Measurements from ENCODE around the gene NCK2. TPM values are rescaled to one million over a fixed set of nuclear protein-coding genes. Genes with fewer than 3 reads are reported as not detected.

NCK2 gene
- total RNA-seq, 1 donor from 2014 or later = 86.2 TPM

DNA sequence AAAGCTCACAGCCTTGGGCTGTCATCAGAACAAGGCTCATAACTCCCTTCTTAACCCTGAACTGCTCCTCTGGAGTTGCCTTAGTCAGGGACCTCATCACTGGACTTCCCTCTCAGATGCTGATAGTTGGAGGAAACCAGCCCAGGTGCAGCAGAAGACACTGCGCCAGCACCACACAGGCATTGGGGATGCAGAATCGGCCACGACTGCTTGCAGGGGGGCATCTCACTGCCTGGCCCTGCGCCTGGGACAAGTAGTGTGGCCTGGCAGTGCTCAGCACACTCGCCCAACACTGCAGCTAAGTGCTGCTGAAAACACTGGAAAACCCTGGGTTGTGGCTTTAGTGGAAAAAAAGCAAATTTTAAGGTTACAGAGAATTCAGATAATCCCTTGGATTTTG is 68.7 kb downstream of the NCK2 start:
- no peaks in the 10 kb centered on the region for H3K27me3 Mint-ChIP-seq
- H3K36me3 Mint-ChIP-seq (ENCODE audit: low read depth) = peaks cover 41% of the 10 kb centered on the region
- DNase-seq = no peak
- intact Hi-C loops (cut with micrococcal nuclease) = no loop called here
- no peak overlapping the region for H3K4me3 Mint-ChIP-seq
- H3K9me3 Mint-ChIP-seq = no peaks in the 10 kb centered on the region
- peaks cover 48% of the 10 kb centered on the region for H3K4me1 Mint-ChIP-seq
- H3K27ac Mint-ChIP-seq = no peak overlapping the region

DNA sequence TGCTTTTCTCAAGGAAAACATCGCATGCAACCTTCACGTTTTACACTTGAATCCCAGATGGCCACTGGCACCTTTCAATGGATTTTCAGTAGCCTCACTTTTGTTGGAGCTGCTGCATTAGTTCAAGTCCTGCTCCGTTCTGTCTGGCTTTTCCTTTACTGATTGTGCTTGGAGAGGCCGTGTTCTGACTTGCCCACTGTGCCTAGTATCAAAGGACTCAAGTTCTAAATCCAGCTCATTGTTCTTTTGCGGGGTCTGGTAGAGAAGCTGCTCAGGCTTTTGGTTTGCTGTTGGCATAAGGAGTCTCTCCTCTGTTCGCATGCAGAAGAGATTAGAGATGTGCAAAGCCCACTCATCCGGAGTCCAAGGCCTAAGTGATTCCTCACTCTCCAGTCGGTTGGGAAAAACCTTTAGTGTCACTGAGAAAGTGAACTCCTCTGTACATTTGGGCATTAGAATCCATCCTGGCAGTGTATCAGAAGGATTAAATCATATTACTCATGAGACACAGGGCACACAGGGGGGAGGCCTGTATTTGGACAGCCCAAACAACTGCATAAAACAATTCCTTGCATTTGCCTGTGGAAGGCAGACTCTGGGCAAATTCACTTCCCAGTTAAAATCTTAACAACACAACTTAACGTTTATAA is 69.7 kb downstream of the NCK2 start:
- DNase-seq = no peak
- peaks cover 41% of the 10 kb centered on the region for H3K4me1 Mint-ChIP-seq
- H3K4me3 Mint-ChIP-seq = no peak overlapping the region
- H3K27me3 Mint-ChIP-seq = no peaks in the 10 kb centered on the region
- intact Hi-C loops (cut with micrococcal nuclease) = no loop called here
- H3K9me3 Mint-ChIP-seq = no peaks in the 10 kb centered on the region
- H3K27ac Mint-ChIP-seq = no peak overlapping the region
- H3K36me3 Mint-ChIP-seq (ENCODE audit: low read depth) = peaks cover 41% of the 10 kb centered on the region

- intact Hi-C loops (cut with micrococcal nuclease) = no loop called here
- Mint-ChIP-seq H3K36me3 (ENCODE audit: low read depth) (peaks cover 39% of the 10 kb centered on the region), H3K4me1 (peaks cover 38% of the 10 kb centered on the region), H3K9me3 (no peaks in the 10 kb centered on the region), H3K27ac (peak overlapping the region; percentile 34), H3K27me3 (no peaks in the 10 kb centered on the region), H3K4me3 (no peak overlapping the region)
- no peak for DNase-seq
Observed at GRCh38 chr2:105815401-105815800, 70.7 kb downstream of the NCK2 start.

- H3K27me3 Mint-ChIP-seq = no peaks in the 10 kb centered on the region
- peaks cover 56% of the 10 kb centered on the region for H3K4me1 Mint-ChIP-seq
- H3K27ac Mint-ChIP-seq = peak overlapping the region; percentile 26
- peaks cover 61% of the 10 kb centered on the region for H3K36me3 Mint-ChIP-seq (ENCODE audit: low read depth)
- DNase-seq = no peak
- H3K9me3 Mint-ChIP-seq = no peaks in the 10 kb centered on the region
- intact Hi-C loops (cut with micrococcal nuclease) = no loop called here
- H3K4me3 Mint-ChIP-seq = no peak overlapping the region
Observed at GRCh38 chr2:105820151-105820550, 75.4 kb downstream of the NCK2 start.

GRCh38 chr2:105820691-105821090 is 76.0 kb downstream of the NCK2 start:
- no peak overlapping the region for H3K4me3 Mint-ChIP-seq

GRCh38 chr2:105821428-105822125 is 76.9 kb downstream of the NCK2 start:
- H3K4me3 Mint-ChIP-seq = peak overlapping the region; percentile 16
- no peak for DNase-seq
- peaks cover 62% of the 10 kb centered on the region for H3K36me3 Mint-ChIP-seq (ENCODE audit: low read depth)
- peaks cover 56% of the 10 kb centered on the region for H3K4me1 Mint-ChIP-seq
- intact Hi-C loops (cut with micrococcal nuclease) = no loop called here
- H3K27ac Mint-ChIP-seq = peak overlapping the region; percentile 78
- no peaks in the 10 kb centered on the region for H3K27me3 Mint-ChIP-seq
- H3K9me3 Mint-ChIP-seq = no peaks in the 10 kb centered on the region

More at GRCh38 chr2:105820691-105821090, 76.0 kb downstream of the NCK2 start:
- peak overlapping the region; percentile 1 for H3K27ac Mint-ChIP-seq
- H3K27me3 Mint-ChIP-seq = no peaks in the 10 kb centered on the region
- DNase-seq = no peak
- H3K9me3 Mint-ChIP-seq = no peaks in the 10 kb centered on the region
- intact Hi-C loops (cut with micrococcal nuclease) = no loop called here
- peaks cover 54% of the 10 kb centered on the region for H3K4me1 Mint-ChIP-seq
- H3K36me3 Mint-ChIP-seq (ENCODE audit: low read depth) = peaks cover 60% of the 10 kb centered on the region

DNA sequence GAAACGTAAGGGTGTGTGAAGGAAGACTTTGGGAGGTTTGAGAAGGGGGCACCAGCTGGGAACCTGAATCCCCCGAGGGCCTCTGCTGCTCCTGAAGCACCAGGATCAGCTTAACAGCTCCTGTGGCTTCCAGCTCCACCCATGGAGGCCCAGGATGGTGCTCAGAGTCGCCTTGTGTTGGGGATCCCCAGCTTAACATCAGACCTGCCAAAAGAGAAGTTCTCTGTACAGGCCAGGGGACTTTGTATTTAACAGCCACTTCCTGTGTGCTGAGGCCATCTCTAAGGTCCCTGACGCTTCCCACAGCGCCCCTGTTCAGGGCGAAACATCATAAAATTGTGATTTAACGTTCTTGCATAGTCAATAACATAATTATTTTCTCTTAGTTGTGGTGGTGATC is 77.5 kb downstream of the NCK2 start:
- Mint-ChIP-seq H3K36me3 (ENCODE audit: low read depth) (peaks cover 61% of the 10 kb centered on the region), H3K4me1 (peaks cover 55% of the 10 kb centered on the region), H3K4me3 (peak overlapping the region; percentile 16), H3K27ac (peak overlapping the region; percentile 78), H3K27me3 (no peaks in the 10 kb centered on the region), H3K9me3 (no peaks in the 10 kb centered on the region)
- intact Hi-C loops (cut with micrococcal nuclease) = no loop called here
- DNase-seq = peak; percentile 74

DNA sequence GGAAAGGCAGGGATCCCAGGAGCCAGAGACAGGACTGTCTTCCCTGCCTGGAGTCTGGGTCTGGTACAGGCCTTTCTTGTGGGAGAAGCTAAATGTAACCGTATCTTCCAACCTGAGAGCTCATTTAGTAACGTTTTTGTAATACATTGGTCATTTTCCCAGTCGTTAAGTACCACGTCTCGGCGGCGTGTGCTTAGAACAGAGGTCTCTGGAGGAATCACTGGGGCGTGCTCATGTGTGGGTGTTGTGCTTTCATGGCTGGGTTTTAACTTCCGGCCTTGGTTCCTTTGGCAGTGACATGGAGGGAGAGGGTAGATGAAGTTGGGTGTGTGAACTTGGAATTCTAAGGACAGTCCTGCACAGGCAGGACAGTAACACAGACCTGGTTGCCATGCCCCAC is 79.7 kb downstream of the NCK2 start:
- no peak overlapping the region for H3K4me3 Mint-ChIP-seq
- no peaks in the 10 kb centered on the region for H3K27me3 Mint-ChIP-seq
- no peak for DNase-seq
- H3K36me3 Mint-ChIP-seq (ENCODE audit: low read depth) = peaks cover 64% of the 10 kb centered on the region
- intact Hi-C loops (cut with micrococcal nuclease) = no loop called here
- H3K27ac Mint-ChIP-seq = peak overlapping the region; percentile 66
- peaks cover 73% of the 10 kb centered on the region for H3K4me1 Mint-ChIP-seq
- H3K9me3 Mint-ChIP-seq = no peaks in the 10 kb centered on the region

- no peaks in the 10 kb centered on the region for H3K27me3 Mint-ChIP-seq
- H3K9me3 Mint-ChIP-seq = peaks cover 4% of the 10 kb centered on the region
- H3K36me3 Mint-ChIP-seq (ENCODE audit: low read depth) = peaks cover 82% of the 10 kb centered on the region
- intact Hi-C loops (cut with micrococcal nuclease) = loop anchor here (1.0 kb wide), 2 partner anchors 9 to 29 kb away; no protein-coding TSS in a partner anchor
- H3K4me1 Mint-ChIP-seq = peaks cover 66% of the 10 kb centered on the region
- H3K27ac Mint-ChIP-seq = peak overlapping the region; percentile 25
- no peak for DNase-seq
- H3K4me3 Mint-ChIP-seq = no peak overlapping the region
Observed at GRCh38 chr2:105827351-105828096, 82.8 kb downstream of the NCK2 start.

- intact Hi-C loops (cut with micrococcal nuclease) = no loop called here
- peaks cover 7% of the 10 kb centered on the region for H3K9me3 Mint-ChIP-seq
Observed at GRCh38 chr2:105828558-105828957, 83.8 kb downstream of the NCK2 start.

DNA sequence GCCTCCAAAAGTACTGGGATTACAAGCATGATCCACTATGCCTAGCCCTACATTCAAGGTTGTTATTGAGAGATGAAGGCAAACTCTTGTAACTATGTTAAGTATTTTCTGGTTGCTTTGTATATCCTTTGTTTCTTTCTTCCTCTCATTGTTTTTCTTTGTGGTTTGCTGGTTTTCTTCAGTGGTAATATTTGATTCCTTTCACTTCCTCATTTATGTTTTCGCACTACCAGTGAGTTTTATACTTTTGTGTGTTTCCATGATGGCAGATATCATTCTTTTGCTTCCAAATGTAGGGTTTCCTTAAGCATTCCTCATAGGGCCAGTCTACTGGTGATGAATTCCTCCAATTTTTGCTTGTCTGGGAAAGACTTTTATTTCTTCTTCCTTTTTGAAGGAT is 90.2 kb downstream of the NCK2 start:
- Mint-ChIP-seq H3K27me3 (no peaks in the 10 kb centered on the region), H3K36me3 (ENCODE audit: low read depth) (peaks cover 75% of the 10 kb centered on the region), H3K9me3 (peaks cover 21% of the 10 kb centered on the region), H3K4me3 (peak overlapping the region; percentile 10), H3K27ac (peak overlapping the region; percentile 51), H3K4me1 (peaks cover 61% of the 10 kb centered on the region)
- DNase-seq = no peak
- intact Hi-C loops (cut with micrococcal nuclease) = no loop called here

More at GRCh38 chr2:105828558-105828957, 83.8 kb downstream of the NCK2 start:
- Mint-ChIP-seq H3K36me3 (ENCODE audit: low read depth) (peaks cover 82% of the 10 kb centered on the region), H3K4me3 (no peak overlapping the region), H3K4me1 (peaks cover 62% of the 10 kb centered on the region), H3K27me3 (no peaks in the 10 kb centered on the region), H3K27ac (peak overlapping the region; percentile 43)
- DNase-seq = no peak

- Mint-ChIP-seq H3K27me3 (no peaks in the 10 kb centered on the region), H3K4me3 (peak overlapping the region; percentile 50), H3K4me1 (peaks cover 68% of the 10 kb centered on the region), H3K36me3 (ENCODE audit: low read depth) (peaks cover 70% of the 10 kb centered on the region), H3K27ac (peak overlapping the region; percentile 77), H3K9me3 (peaks cover 21% of the 10 kb centered on the region)
- intact Hi-C loops (cut with micrococcal nuclease) = loop anchor here (1.0 kb wide), 1 partner anchor 9 kb away; no protein-coding TSS in a partner anchor
- no peak for DNase-seq
Observed at GRCh38 chr2:105836341-105836740, 91.6 kb downstream of the NCK2 start.

- DNase-seq = no peak
- Mint-ChIP-seq H3K27me3 (no peaks in the 10 kb centered on the region), H3K4me3 (peak overlapping the region; percentile 52), H3K36me3 (ENCODE audit: low read depth) (peaks cover 67% of the 10 kb centered on the region), H3K9me3 (peaks cover 18% of the 10 kb centered on the region), H3K4me1 (peaks cover 73% of the 10 kb centered on the region), H3K27ac (peak overlapping the region; percentile 77)
- intact Hi-C loops (cut with micrococcal nuclease) = loop anchor here (1.0 kb wide), 4 partner anchors 10 to 39 kb away; no protein-coding TSS in a partner anchor
Observed at GRCh38 chr2:105836840-105837692, 92.4 kb downstream of the NCK2 start.

Measured in activated CD4-positive, alpha-beta T cell treated with anti-CD3 and anti-CD28 coated beads, Interleukin-2, amount 10 ng/mL, durations not matched to agents 24 days and 14 days (primary cell).